LNCaP clone FGC (cell line): ENCODE data around the gene MEPCE.

Experiments
- DNase-seq: peaks from one replicate; pipeline ENCODE4 v3.0.0-alpha.2; 2011; ENCODE audit warnings: low read depth
- H3K4me3 ChIP-seq: 2 replicates; pipeline ENCODE4 v1.5.1; 2011; ENCODE audit warnings: mild to moderate bottlenecking, low read depth, low read length, control low read depth
- CTCF ChIP-seq: IDR thresholded peaks from 2 replicates; pipeline ENCODE4 v1.5.1; 2012; ENCODE audit warnings: mild to moderate bottlenecking; ENCODE audit not compliant: control insufficient read depth, insufficient read depth; ENCODE audit errors: extremely low read depth

The MEPCE gene

GRCh38 chr7:100425347-100425746 is 4.3 kb upstream of the MEPCE start:
- H3K4me3 ChIP-seq = no peak overlapping the region

GRCh38 chr7:100426516-100426915 is 3.1 kb upstream of the MEPCE start:
- no peak for TF ChIP-seq CTCF
- H3K4me3 ChIP-seq = no peak overlapping the region
- DNase-seq = no peak

More at GRCh38 chr7:100425347-100425746, 4.3 kb upstream of the MEPCE start:
- no peak for DNase-seq
- no peak for TF ChIP-seq CTCF

- H3K4me3 ChIP-seq = peak overlapping the region; percentile 92
- DNase-seq = no peak
- no peak for TF ChIP-seq CTCF
Measured at GRCh38 chr7:100427762-100428198, 1.9 kb upstream of the MEPCE start.

- TF ChIP-seq CTCF = no peak
- peak; percentile 95 for DNase-seq
- peak within 1 kb of the TSS; percentile 92 for H3K4me3 ChIP-seq
Measured at GRCh38 chr7:100428199-100428966, 1.2 kb upstream of the MEPCE start, which contains the start of gene ZCWPW1. Gene ZCWPW1, minus strand, starts transcription at chr7:100428703. Its CDS starts 8,054 bp downstream, at chr7:100420649.

- no peak for TF ChIP-seq CTCF
- DNase-seq = peak; percentile 98
- H3K4me3 ChIP-seq = peak overlapping the region; percentile 92
Measured at GRCh38 chr7:100428967-100429636, 529 bp upstream of the MEPCE start.

- no peak for DNase-seq
- peak overlapping the region; percentile 92 for H3K4me3 ChIP-seq
- no peak for TF ChIP-seq CTCF
Measured at GRCh38 chr7:100430493-100431285, 1.1 kb downstream of the MEPCE start.
